G401.6 (cell line): ENCODE data around the gene KANSL1L.
"Not testable (repeated sequence)": the region's sequence is repeated elsewhere in the genome, so short reads cannot be mapped to it uniquely, and the experiment has no call there.

ENCODE experiments used
- FAIRE-seq: peaks from 2 replicates; lab custom pipeline; 2012; peaks lifted over from hg19 to GRCh38; lab: Jason Lieb, UNC

Gene KANSL1L

DNA sequence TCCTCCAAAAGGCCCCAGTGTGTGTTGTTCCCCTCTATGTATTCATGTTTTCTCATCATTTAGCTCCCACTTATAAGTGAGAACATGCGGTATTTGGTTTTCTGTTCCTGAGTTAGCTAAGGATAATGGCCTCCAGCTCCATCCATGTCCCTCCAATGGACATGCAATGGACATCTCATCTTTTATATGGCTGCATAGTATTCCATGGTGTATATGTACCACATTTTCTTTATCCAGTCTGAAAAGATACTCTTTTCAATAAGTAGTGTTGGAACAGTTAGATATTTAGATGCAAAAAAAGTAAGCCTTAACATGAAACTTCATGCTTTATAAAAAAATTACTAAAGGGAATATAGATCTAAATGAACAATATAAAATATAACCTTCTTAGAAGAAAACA is 5.9 kb upstream of the KANSL1L start:
- FAIRE-seq: not testable (repeated sequence)

GRCh38 chr2:210174086-210174485 is 2.9 kb upstream of the KANSL1L start:
- FAIRE-seq: no peak

DNA sequence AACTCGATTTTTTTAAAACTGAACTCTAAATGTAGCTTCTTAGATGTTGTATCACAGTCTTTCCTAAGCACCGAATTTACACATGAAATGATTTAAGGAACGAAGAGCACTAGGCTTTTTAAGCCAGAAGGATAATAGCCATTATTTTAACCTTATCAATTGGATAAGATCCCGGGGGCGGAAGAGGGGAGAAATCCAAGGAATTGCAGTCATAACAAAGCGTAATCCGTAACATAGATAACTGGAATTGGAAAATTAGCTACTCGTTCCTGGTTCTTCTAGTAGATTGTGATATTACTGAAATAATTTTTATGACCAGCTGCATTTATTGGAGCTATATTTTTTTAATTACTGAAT is 988 bp upstream of the KANSL1L start:
- FAIRE-seq: no peak

GRCh38 chr2:210170446-210171303 is 534 bp downstream of the KANSL1L start:
- FAIRE-seq: peak; percentile 88

GRCh38 chr2:210170196-210170445 is 1.1 kb downstream of the KANSL1L start:
- no peak for FAIRE-seq

DNA sequence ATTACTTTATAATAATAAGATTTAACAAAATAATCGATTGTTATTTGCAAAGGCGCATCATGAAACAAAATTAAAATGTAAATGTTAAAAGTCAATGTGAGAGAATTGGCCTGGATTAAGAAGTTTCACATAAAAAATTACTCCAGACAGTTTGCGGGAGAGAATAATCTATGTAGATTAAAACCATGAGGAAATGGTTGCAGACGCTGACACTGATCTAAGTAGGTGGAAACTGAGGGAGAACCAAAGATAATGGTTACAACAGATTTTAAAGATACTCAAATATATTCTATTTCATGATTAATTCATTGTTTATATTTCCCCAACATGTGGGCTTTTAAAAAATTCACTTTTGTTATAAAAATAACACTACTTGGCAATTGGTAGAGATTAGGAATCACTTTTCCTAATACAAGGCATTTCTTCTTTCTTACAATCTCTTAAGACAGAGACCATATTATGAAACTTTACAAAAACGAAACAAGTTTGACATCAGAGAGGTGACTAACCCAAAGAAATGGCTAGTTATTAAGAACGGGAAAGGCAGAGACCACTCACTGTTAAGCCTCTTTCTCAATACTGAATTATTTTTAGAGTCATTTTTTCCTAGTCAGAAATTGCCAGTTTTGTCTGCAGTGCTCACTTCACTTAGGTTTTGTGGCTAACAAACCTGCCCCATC is 1.6 kb downstream of the KANSL1L start:
- FAIRE-seq: no peak

DNA sequence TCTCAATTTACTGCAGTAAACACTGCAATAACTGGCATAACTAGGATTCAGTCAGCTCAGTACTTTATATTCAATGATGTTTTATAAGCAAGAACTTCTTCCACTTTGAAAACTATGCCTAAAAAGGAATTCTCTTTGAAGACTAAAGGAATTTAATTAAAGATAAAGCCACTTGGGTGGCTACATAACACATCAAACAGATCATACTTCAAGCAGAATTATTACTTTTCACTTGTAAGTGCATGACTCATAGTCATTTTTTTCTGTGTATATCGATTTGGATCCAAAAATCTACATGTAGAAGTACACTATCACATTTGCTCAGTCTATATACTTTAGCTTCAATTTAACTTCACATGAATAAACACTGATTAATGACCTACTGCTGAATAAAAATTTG is 4.0 kb downstream of the KANSL1L start:
- FAIRE-seq: no peak

- FAIRE-seq: no peak
Measured at GRCh38 chr2:210162466-210163124, 8.6 kb downstream of the KANSL1L start.

DNA sequence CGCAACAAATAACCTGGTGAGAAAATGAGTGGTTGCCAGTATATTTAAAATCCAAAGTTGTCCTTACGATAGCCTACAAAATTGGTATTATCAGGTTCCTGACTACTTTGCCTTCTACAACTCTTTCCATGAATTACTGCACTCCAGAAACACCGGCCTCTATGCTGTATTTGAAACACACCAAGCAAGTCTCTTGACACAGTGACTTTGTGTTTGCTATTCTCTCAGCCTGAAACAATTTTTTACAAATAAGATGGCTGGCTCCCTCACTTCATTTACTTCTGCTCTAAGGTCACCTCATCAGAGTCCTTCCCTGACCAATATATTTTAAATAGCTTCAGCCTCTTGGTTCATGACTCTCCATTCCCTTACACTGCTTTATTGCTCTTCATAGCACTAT is 12.2 kb downstream of the KANSL1L start:
- FAIRE-seq: no peak

DNA sequence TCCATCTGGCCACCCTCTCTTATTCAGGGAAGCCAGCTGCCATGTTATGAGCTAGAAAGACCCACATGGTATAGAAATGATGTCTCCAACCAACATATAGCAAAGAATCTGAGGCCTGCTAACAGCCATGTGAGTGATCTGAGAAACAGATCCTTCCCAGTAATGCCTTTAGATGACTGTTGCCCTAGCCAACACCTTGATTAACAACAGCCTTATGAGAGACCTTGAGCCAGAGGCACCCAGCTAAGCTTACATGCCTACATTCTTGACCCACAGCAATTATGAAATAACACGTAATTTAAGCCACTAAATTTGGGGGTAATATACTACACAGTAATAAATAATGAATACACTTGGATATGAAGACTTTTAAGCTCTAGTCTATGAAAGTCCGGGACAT is 13.0 kb downstream of the KANSL1L start:
- FAIRE-seq: no peak

- FAIRE-seq: no peak
Measured at GRCh38 chr2:210157526-210157925, 13.7 kb downstream of the KANSL1L start.

DNA sequence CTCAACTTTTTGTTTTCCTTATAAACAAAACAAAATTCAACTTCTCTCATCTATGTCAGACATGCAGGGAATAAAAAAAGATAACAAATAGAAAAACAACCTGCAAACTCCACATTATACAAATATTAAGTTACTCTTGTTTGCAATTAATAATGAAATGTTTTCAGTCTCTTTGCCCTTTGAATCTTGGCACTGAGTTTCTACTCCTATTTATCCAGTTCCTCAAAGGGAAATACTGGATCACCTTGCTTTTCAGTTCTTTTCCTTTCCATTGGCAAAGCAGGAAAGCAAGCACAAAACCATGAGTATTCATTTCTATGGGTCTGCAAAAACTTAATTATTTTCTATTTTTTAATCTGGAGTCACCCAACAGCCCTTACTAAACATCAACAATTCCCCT is 23.6 kb downstream of the KANSL1L start:
- FAIRE-seq: no peak

DNA sequence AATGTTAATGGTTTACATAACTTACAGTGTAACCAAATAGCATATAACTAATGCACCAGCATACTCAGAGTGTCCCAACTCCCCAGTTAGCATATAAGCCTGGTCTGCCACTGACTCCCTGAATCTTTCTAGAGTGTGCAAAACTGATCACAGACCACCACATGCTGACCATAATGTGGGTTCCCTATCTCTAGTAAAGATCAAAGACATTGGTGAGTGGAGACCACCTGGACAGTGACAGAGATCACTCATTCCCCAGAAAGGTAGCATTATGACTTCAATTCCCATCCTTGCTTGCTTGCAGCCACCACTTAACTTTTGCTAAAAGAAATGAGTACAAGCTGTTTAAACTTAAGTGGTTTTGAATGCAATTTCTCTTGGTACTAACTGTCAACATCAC is 39.0 kb downstream of the KANSL1L start:
- FAIRE-seq: no peak

- FAIRE-seq: no peak
Measured at GRCh38 chr2:210128961-210129360, 42.2 kb downstream of the KANSL1L start.

DNA sequence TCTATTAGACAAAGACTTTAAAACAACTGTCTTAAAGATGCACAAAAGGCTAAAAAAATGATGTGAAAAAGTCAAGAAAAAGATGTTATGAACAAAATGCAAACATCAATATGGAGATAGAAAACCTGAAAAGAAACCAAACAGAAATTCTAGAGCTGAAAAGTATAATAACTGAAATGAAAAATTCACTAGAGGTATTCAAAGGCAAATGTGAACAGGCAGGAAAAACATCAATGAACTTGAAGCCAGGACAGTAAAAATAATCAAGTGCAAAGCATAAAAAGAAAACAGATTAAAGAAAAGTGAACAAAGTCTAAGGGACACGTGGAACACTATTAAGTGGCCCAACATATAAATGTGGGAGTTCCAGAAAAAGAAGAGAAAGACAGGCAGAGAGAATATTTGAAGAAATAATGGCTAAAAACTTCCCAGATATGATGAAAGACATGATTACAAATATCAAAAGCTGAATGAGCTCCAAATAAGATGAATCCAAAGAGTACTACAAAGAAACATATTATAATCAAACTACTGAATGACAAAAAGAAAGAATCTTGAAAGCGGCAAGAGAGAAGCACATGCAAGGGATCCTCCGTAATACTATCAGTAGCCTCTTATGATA is 57.5 kb downstream of the KANSL1L start:
- no peak for FAIRE-seq

- FAIRE-seq: no peak
Measured at GRCh38 chr2:210112871-210113270, 58.3 kb downstream of the KANSL1L start.

DNA sequence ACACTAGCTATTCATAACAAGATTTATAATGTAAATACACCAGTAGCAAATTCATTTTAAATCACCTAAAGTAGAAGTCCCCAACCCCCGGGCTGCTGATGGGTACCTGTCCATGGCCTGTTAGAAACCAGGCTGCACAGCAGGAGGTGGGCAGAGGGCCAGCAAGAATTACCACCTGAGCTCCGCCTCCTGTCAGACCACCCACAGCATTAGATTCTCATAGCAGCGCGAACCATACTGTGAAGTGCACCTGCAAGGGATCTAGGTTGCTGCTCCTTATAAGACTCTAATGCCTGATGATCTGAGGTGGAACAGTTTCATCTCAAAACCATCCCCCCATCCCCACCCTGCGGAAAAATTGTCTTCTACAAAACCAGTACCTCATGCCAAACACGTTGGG is 71.3 kb downstream of the KANSL1L start:
- no peak for FAIRE-seq

DNA sequence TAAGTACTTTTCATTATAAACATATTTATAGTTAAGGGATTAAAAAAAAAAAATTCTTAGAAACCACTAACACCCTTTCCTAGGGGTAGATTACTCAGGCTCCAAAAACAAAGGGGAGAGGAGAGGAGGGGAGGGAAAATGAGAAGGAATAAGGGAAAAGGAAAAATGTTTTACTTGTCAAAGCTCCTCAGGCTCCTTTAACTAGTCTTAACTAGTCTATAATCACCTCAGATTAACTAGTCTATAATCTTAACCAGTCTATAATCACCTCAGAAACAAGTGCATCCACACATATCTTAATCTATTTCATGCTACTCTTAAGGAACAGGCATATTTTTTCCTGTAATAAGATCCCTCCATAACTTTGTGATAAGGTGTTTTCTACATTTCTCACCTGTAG is 76.4 kb downstream of the KANSL1L start:
- FAIRE-seq: no peak

DNA sequence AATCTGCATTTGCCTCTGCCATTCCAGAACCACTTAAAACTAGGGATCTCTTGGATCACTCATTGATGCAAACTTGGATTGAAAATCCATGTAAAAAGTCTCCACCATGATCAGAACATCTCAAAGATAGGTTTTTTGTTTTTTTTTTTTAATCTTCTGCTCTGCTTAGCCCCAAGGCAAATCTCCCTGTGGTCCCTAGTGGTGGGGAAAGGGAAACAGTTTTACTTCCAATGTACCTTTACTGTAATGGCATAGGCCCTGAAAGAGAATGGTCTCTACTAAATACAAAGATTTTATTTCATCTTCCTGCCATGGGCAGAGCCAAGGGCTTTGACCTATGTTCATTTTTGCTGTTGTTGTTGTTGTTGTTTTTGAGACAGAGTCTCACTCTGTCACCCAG is 78.4 kb downstream of the KANSL1L start:
- FAIRE-seq: no peak

- no peak for FAIRE-seq
Measured at GRCh38 chr2:210086930-210087329, 84.3 kb downstream of the KANSL1L start.

- no peak for FAIRE-seq
Measured at GRCh38 chr2:210086292-210086691, 84.9 kb downstream of the KANSL1L start.

DNA sequence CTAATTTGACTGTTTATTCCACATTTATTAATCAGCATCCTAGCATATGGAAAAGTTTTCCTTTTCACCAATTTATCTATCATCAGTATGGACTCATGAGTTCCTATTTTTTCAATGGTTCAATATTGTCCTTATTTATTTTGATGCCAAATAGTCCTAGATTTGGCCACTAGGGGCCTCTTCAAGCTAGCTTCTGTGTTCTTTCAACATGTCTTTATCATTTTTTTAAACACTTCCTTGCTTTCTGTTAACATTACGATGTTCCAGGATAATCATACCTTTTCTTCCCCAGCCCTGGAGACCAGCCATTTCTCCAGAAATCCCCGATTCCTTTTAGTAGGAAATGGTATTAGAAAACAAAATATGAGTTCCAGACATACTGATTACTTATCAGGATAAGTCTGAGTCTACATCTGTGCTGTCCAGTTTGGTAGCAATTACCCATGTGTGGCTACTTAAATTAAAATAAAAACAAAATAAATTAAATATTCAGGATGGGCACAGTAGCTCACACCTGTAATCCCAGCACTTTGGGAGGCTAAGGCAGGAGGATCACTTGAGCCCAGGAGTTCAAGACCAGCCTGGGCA is 98.2 kb downstream of the KANSL1L start:
- FAIRE-seq: peak; percentile 91

GRCh38 chr2:210072493-210072892 is 98.7 kb downstream of the KANSL1L start:
- no peak for FAIRE-seq
